Lower lobe of right lung (tissue), 2 donors: ENCODE data around the gene CTF1. TPM values are rescaled to one million over a fixed set of nuclear protein-coding genes. Genes with fewer than 3 reads are reported as not detected.

Source experiments
- ATAC-seq, 2 donors: fragments of 200-7000 bp; cut with Tn5 transposase; one replicate each; pipeline ENCODE4 v1.9.1; 2020 to 2022; ENCODE audit warnings: mild to moderate bottlenecking in 2 of 2, moderate library complexity in 2 of 2
- DNase-seq: peaks from one replicate; pipeline ENCODE4 v3.0.0-alpha.2; 2020
- H3K27ac ChIP-seq: fragments of 200-600 bp; one replicate; pipeline ENCODE4 v1.8.0; 2022
- H3K27me3 ChIP-seq: fragments of 200-600 bp; one replicate; pipeline ENCODE4 v1.8.0; 2022; ENCODE audit warnings: low read depth
- H3K36me3 ChIP-seq: fragments of 200-600 bp; one replicate; pipeline ENCODE4 v1.8.0; 2022; ENCODE audit warnings: mild to moderate bottlenecking
- H3K4me1 ChIP-seq: fragments of 200-600 bp; one replicate; pipeline ENCODE4 v1.8.0; 2022
- H3K4me3 ChIP-seq: fragments of 200-600 bp; one replicate; pipeline ENCODE4 v1.8.0; 2022; ENCODE audit warnings: mild to moderate bottlenecking
- H3K9me3 ChIP-seq: fragments of 200-600 bp; one replicate; pipeline ENCODE4 v1.8.0; 2022
- CTCF ChIP-seq: fragments of 200-600 bp; IDR thresholded peaks from one replicate; pipeline ENCODE4 v1.8.0; 2022; ENCODE audit warnings: antibody characterized with exemption, mild to moderate bottlenecking
- intact Hi-C: fragments of 100-400 bp; cut with DNase I; formaldehyde crosslinking; loops from one replicate; pipeline ENCODE4 v1.11.0; 2022
- total RNA-seq: library from RNA; stranded (reverse); fragmentation: NEBNext Ultra II Directional; extraction: Animal tissue kit (Norgen Biotek cat#: 25700); gene quantifications from one replicate; pipeline ENCODE4 v1.2.1, GENCODE V29; 2021
- donor health status: DM: no; HTN: yes; CAD: no; lungs with severe emphysema.

Gene CTF1
- total RNA-seq, 1 donor from 2014 or later = 10.3 TPM

- intact Hi-C loops = no loop called here
These were observed 3.4 kb downstream of the CTF1 start for GRCh38 chr16:30899794-30900193.

GRCh38 chr16:30900588-30900987, 4.2 kb downstream of the CTF1 start:
- no peaks in the 10 kb centered on the region for H3K36me3 ChIP-seq
- DNase-seq = no peak
- no peak for ATAC-seq
- no peak overlapping the region for H3K27ac ChIP-seq
- no peaks in the 10 kb centered on the region for H3K27me3 ChIP-seq
- intact Hi-C loops = no loop called here
- TF ChIP-seq CTCF = no peak
- no peaks in the 10 kb centered on the region for H3K9me3 ChIP-seq
- peaks cover 54% of the 10 kb centered on the region for H3K4me1 ChIP-seq
- H3K4me3 ChIP-seq = no peak overlapping the region

More at GRCh38 chr16:30899794-30900193, 3.4 kb downstream of the CTF1 start:
- no peaks in the 10 kb centered on the region for H3K9me3 ChIP-seq
- H3K4me1 ChIP-seq = peaks cover 59% of the 10 kb centered on the region
- DNase-seq (no peak), ATAC-seq (no peak)
- no peak overlapping the region for H3K4me3 ChIP-seq
- H3K27ac ChIP-seq = no peak overlapping the region
- no peaks in the 10 kb centered on the region for H3K27me3 ChIP-seq
- H3K36me3 ChIP-seq = no peaks in the 10 kb centered on the region
- TF ChIP-seq CTCF = no peak

GRCh38 chr16:30901201-30902028, 5.0 kb downstream of the CTF1 start:
- no peak for ATAC-seq
- Histone ChIP-seq H3K9me3 (no peaks in the 10 kb centered on the region), H3K36me3 (no peaks in the 10 kb centered on the region), H3K4me3 (peak overlapping the region; percentile 60), H3K27me3 (no peaks in the 10 kb centered on the region), H3K4me1 (peaks cover 47% of the 10 kb centered on the region), H3K27ac (peak overlapping the region; percentile 91)
- DNase-seq = no peak
- intact Hi-C loops = no loop called here
- no peak for TF ChIP-seq CTCF

GRCh38 chr16:30902029-30902972, 5.9 kb downstream of the CTF1 start:
- peak; percentile 92 to 94 for ATAC-seq
- H3K27me3 ChIP-seq = no peaks in the 10 kb centered on the region
- no peak for TF ChIP-seq CTCF
- peak overlapping the region; percentile 91 for H3K27ac ChIP-seq
- peak overlapping the region; percentile 60 for H3K4me3 ChIP-seq
- no peaks in the 10 kb centered on the region for H3K9me3 ChIP-seq
- H3K4me1 ChIP-seq = peaks cover 38% of the 10 kb centered on the region
- peak; percentile 83 for DNase-seq
- no peaks in the 10 kb centered on the region for H3K36me3 ChIP-seq
- intact Hi-C loops = no loop called here

- no peaks in the 10 kb centered on the region for H3K36me3 ChIP-seq
- H3K4me3 ChIP-seq = peak overlapping the region; percentile 56
- no peaks in the 10 kb centered on the region for H3K27me3 ChIP-seq
- peaks cover 35% of the 10 kb centered on the region for H3K4me1 ChIP-seq
- DNase-seq = no peak
- intact Hi-C loops = no loop called here
- peak overlapping the region; percentile 91 for H3K27ac ChIP-seq
- no peaks in the 10 kb centered on the region for H3K9me3 ChIP-seq
- TF ChIP-seq CTCF = no peak
- peak in 1 of 2 donors; percentile 2 for ATAC-seq
These were observed 6.6 kb downstream of the CTF1 start for GRCh38 chr16:30903002-30903401.
